ENCODE data around the gene ZMYM3. TPM values are rescaled to one million over a fixed set of nuclear protein-coding genes. Genes with fewer than 3 reads are reported as not detected.

Gene ZMYM3
- total RNA-seq, 1 donor from 2014 or later, result 11.7 TPM

GRCh38 chrX:71253253-71254091, 468 bp downstream of the ZMYM3 start:
- no peak for DNase-seq (ENCODE audit: low read depth, low spot score)

- DNase-seq (ENCODE audit: low read depth, low spot score), result no peak
Observed at GRCh38 chrX:71252221-71252620, 1.7 kb downstream of the ZMYM3 start.

- DNase-seq (ENCODE audit: low read depth, low spot score), result no peak
Observed at GRCh38 chrX:71251466-71251973, 2.4 kb downstream of the ZMYM3 start.

GRCh38 chrX:71250841-71251240, 3.1 kb downstream of the ZMYM3 start:
- no peak for DNase-seq (ENCODE audit: low read depth, low spot score)

- DNase-seq (ENCODE audit: low read depth, low spot score), result no peak
Observed at GRCh38 chrX:71245159-71245558, 8.8 kb downstream of the ZMYM3 start.

GRCh38 chrX:71244359-71245128, 9.4 kb downstream of the ZMYM3 start:
- DNase-seq (ENCODE audit: low read depth, low spot score), result no peak

GRCh38 chrX:71241301-71241700, 12.6 kb downstream of the ZMYM3 start:
- no peak for DNase-seq (ENCODE audit: low read depth, low spot score)

GRCh38 chrX:71239781-71240180, 14.2 kb downstream of the ZMYM3 start:
- DNase-seq (ENCODE audit: low read depth, low spot score), result no peak

- DNase-seq (ENCODE audit: low read depth, low spot score), result no peak
Observed at GRCh38 chrX:71236836-71237235, 17.1 kb downstream of the ZMYM3 start.

GRCh38 chrX:71235482-71235881, 18.5 kb downstream of the ZMYM3 start:
- DNase-seq (ENCODE audit: low read depth, low spot score), result no peak

GRCh38 chrX:71228063-71228642, 25.8 kb downstream of the ZMYM3 start:
- no peak for DNase-seq (ENCODE audit: low read depth, low spot score)

GRCh38 chrX:71227370-71228062, 26.4 kb downstream of the ZMYM3 start:
- no peak for DNase-seq (ENCODE audit: low read depth, low spot score)

- no peak for DNase-seq (ENCODE audit: low read depth, low spot score)
Observed at GRCh38 chrX:71225676-71226075, 28.3 kb downstream of the ZMYM3 start.

GRCh38 chrX:71225009-71225408, 28.9 kb downstream of the ZMYM3 start:
- DNase-seq (ENCODE audit: low read depth, low spot score), result no peak

- DNase-seq (ENCODE audit: low read depth, low spot score), result no peak
Observed at GRCh38 chrX:71224098-71224708, 29.7 kb downstream of the ZMYM3 start.

GRCh38 chrX:71222929-71223328, 31.0 kb downstream of the ZMYM3 start, which contains the start of gene GJB1:
GJB1 (plus strand) TSS chrX:71223224; CDS start chrX:71223708, 484 bp downstream.
- DNase-seq (ENCODE audit: low read depth, low spot score), result no peak

GRCh38 chrX:71221145-71221544, 32.8 kb downstream of the ZMYM3 start:
- no peak for DNase-seq (ENCODE audit: low read depth, low spot score)

GRCh38 chrX:71217298-71217697, 36.6 kb downstream of the ZMYM3 start:
- DNase-seq (ENCODE audit: low read depth, low spot score), result no peak

GRCh38 chrX:71216485-71216884, 37.5 kb downstream of the ZMYM3 start:
- no peak for DNase-seq (ENCODE audit: low read depth, low spot score)

GRCh38 chrX:71215338-71215912, 38.5 kb downstream of the ZMYM3 start:
- no peak for DNase-seq (ENCODE audit: low read depth, low spot score)
